GM21737 (cell line): ENCODE data around the gene MADD.

Source experiments
- ATAC-seq: cut with Tn5 transposase; IDR thresholded peaks from one replicate; pipeline ENCODE4 v1.9.1; 2021; ENCODE audit warnings: mild to moderate bottlenecking, moderate library complexity; ENCODE audit not compliant: unreplicated experiment

Gene MADD

DNA sequence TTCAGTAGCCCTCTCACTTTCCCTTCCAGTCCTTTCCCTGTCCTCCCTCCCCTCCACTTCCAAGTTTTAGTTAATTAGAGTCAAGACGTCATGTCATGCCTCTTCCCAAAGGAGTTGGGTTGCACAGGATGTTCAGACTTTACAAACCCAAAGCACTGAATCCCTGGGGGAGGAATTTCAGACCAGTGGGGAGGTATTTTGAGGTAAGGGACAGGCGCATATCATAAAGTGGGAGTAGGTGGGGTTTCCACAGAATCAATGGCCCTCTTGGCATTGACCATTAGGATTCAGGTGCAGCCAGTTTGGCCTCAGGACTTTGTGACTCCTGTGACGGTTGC, 20.6 kb upstream of the MADD start:
- ATAC-seq, result no peak

DNA sequence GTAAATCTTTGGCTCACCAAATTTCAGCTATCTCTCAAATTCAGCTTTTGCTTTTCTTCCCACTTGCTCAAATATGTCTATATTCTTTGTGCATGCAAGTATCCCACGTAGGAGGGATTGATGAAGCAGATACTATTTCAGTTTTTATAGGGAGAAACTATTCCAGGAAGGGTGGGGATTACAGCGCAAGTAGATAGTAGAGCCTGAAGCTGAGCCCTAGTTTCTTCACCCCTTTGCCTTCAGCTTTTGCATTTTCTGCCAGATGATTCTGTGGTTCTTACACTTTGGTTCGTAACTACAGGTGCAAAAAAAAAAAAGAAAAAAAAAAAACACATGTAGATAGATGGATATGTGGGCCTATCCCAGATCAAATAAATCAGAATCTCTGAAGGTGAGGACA, 18.2 kb upstream of the MADD start:
- no peak for ATAC-seq

DNA sequence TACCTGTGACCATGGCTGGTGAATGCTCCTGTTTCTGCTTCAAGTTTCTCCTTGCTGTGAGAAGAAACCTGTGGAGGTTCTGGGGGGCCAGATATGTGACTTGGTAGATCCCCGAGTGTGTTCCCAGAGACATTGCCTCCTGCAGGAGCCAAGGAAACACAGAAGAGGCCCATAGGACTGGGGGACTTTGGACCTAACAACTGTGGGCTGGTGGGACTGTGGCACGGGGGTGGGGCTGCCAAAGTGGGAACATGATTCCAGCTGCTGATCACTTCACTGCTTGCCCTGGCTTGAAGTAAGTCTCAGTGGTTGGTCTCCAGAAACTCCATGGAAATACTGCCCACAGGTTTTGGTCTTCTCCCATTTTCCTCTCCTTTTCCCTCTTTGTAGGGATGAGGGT, 16.3 kb upstream of the MADD start:
- ATAC-seq, result no peak

DNA sequence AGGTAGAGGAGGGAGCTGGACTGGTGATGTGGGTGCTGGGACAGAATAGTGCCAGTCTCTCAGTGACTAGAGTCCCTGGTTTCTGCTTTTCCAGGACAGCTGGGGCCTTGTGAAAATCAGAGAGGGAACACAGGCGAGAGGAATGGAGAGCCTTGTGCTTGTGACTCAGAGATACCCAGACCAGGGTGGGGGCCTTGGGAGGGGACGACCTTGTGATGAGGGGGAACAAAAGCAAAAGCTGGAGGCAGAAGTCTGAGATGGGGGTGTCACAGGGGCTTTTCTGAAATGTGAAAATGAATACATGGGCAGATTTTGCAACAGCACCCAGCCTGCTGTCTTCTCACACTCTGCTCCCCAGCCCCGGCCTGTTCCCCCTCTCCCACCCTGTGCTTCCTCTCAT, 15.5 kb upstream of the MADD start:
- no peak for ATAC-seq

DNA sequence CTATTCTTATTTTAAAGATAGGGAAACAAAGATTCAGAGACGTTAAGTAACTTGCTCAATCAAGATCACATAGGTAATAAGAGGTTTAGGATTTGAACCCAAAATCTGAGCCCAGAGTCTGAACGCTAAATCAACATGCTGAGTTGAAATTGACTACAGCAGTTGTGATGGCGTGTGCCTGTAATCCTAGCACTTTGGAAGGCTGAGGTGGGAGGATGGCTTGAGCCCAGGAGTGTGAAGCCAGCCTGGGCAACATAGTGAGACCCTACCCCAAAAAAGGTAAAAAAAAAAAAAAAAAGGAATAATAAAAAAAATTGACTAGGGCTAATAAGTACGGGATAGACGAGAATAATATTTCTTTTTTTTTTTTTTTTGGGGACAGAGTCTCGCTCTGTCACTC, 13.6 kb upstream of the MADD start:
- no peak for ATAC-seq

DNA sequence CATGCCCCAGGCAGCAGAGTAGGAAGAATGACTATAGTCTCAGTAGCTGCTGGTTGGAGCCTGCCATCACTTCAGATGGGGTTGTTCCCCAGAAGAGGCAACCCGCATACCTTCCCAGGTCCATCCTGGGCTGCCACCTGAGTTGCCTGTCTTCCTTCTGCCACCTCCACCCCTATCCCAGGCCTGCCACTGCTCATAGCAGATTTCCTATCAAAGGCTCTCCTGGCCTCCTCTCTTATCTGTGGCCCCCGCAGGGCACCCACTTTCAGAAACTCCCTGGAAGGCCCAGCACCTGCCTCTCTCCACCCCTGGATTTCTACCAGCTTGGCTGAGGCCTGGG, 12.8 kb upstream of the MADD start:
- ATAC-seq, result no peak

DNA sequence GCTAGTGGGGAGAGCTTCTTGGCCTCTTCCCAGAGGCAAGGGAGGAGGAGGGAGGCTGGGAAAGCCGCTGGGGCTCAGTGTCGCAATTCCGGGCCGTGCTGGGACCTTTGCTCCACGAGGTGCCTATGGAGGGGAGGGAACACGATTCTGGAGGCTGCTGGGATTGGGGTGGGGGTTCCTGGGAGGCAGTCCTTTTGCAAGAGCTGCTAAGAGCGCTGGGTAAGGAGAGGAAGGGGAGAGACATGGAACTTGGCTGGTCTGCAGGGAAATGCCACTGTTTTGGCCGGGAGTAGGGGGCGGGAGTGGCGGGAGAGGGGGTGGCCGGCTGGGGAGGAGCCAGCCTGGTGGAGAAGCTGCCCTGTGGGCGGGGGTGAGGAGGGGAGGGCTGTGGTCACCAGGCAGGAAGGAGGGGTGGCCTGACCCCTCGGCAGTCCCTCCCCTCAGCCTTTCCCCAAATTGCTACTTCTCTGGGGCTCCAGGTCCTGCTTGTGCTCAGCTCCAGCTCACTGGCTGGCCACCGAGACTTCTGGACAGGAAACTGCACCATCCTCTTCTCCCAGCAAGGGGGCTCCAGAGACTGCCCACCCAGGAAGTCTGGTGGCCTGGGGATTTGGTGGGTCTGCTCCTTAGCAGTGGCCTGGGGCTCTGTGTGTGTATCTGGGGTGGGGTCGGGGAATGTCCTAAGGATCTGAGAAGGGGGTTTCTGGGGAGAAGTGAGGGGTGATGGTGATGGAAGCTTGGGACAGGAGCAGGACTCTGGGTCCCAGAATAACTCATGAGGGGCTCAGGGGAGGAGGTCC, 12.2 kb upstream of the MADD start, which contains the start of gene NR1H3:
TSS of gene NR1H3 (plus strand) at position 480 of the 800 bp plus-strand sequence. CDS start 1,221 bp downstream, outside the sequence.
- ATAC-seq, result no peak

DNA sequence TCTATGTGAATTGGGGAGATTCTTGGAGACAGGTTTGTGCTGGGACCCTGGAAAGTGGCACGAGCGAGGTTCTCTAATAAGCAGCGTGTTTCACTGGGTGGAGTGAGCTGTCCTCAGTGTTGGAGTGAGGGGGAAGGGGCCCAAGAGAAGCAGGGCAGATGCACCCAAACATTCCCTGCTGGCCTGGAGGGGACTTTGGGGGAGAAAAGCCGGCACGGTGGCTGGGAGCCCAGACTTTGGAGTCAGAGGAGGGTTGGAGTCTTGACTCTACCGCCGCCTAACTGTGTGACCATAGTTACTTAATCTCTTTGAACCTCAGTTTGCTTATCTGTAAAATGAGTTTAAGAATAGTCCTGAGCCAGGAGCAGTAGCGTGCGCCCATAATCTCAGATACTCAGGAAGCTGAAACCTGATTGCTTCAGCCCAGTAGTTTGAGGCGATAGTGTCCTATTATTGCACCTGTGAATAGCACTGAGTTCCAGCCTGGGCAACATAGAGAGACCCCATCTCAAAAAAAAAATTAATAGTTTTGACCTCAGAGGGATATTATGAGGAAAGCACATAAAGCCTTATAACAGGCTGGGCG, 11.5 kb upstream of the MADD start:
- ATAC-seq, result no peak

DNA sequence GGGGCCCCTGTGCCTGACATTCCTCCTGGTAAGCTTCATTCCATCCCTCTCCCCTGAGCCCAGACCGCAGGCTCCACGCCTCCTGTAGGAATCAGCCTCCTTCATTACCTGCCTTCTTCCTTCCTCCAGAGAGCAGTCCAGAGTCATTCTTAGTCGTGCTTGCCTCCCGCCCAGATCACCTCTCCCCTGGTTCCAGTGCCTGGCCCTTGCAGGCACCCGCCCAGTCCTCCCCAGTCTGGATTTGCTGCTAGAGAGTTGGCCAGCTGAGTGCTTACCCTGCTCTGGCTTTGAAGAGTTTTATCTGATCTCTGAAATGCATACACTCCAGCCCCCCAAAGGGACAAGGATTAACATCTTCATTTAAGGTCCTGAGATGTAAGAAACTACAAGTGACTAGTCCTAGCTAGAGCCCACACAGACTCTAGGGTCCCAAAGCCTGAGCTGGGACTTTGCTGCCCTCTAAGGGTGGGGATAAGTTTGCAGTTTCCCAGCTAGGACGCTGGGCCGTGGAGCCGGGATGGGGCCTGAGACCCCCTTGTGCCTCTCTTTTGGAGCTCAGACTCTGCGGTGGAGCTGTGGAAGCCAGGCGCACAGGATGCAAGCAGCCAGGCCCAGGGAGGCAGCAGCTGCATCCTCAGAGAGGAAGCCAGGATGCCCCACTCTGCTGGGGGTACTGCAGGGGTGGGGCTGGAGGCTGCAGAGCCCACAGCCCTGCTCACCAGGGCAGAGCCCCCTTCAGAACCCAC, 10.5 kb upstream of the MADD start:
- no peak for ATAC-seq

DNA sequence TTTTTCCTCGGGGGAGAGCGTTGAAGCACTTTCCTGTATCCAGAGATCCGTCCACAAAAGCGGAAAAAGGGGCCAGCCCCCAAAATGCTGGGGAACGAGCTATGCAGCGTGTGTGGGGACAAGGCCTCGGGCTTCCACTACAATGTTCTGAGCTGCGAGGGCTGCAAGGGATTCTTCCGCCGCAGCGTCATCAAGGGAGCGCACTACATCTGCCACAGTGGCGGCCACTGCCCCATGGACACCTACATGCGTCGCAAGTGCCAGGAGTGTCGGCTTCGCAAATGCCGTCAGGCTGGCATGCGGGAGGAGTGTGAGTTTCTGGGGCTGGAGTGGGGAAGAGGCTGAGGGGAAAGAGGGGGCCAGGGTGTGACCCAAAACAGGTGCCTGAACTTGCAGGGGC, 9.6 kb upstream of the MADD start:
- ATAC-seq, result no peak

DNA sequence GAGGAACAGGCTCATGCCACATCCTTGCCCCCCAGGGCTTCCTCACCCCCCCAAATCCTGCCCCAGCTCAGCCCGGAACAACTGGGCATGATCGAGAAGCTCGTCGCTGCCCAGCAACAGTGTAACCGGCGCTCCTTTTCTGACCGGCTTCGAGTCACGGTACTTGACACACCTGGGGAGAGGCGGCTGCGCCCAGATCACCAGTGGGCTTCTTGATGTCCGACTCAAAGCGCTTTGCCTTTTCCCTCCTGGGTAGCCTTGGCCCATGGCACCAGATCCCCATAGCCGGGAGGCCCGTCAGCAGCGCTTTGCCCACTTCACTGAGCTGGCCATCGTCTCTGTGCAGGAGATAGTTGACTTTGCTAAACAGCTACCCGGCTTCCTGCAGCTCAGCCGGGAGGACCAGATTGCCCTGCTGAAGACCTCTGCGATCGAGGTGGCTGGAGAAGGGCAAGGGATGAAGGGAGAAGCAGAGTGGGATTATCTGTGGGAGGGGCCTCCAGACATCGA, 8.6 kb upstream of the MADD start:
- no peak for ATAC-seq

DNA sequence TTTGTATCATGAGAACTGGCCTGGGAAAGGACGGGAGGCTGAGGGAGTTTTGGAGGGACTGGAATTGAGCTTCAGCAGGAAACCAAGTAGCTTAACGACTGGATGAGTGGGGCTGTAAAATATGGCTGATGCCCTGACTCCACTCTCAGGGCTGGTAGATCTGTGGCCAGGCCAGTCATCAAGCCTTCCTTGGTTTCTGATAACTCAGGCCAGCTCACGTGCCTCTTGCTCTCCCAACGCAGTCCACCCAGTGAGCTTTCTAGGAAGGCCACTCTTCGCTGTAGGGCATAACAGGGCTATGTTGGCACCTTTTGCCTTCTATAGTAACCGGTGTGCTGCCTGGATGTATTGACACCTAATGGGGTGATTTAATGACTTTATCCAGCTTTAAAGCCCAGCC, 5.8 kb upstream of the MADD start:
- no peak for ATAC-seq

DNA sequence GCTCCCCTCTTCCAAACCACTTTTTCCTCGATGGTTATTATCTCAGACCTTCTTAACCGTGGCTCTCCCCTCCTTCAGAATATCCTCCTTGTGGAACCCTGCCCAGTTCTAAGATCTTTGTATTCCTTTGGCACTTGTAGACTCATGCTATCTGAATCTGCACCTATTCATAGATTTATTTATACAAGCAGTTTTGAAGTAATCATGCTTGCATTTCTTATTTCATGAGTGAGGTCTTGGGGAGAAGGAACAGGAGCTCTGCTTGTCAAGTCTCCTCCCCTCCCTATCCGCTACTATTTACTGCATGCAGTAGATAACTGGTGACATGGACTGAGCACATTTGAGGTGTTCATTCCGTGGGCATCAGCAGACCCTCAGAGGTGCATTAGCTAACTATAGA, 5.4 kb upstream of the MADD start:
- ATAC-seq, result no peak

DNA sequence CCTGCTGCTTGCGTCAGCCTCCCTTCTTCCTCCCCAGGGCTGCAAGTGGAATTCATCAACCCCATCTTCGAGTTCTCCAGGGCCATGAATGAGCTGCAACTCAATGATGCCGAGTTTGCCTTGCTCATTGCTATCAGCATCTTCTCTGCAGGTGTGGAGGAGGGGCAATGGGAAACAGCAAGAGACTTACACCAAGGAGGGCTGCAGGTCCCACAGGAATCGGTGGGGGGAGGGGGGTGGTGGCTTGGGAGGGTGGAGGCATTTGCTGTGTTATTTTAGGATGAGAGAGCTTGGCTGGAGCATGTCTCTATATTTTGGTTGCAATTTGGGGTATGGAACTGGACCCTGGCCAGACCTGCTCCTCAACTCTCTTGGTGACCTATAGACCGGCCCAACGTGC, 2.1 kb upstream of the MADD start:
- ATAC-seq, result no peak

DNA sequence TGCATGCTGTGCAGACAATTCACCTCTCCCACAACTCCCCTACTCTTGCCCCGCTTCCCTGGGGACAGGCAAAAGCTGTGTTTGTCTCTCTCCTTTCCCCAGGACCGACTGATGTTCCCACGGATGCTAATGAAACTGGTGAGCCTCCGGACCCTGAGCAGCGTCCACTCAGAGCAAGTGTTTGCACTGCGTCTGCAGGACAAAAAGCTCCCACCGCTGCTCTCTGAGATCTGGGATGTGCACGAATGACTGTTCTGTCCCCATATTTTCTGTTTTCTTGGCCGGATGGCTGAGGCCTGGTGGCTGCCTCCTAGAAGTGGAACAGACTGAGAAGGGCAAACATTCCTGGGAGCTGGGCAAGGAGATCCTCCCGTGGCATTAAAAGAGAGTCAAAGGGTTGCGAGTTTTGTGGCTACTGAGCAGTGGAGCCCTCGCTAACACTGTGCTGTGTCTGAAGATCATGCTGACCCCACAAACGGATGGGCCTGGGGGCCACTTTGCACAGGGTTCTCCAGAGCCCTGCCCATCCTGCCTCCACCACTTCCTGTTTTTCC, 1.4 kb upstream of the MADD start:
- ATAC-seq, result no peak

DNA sequence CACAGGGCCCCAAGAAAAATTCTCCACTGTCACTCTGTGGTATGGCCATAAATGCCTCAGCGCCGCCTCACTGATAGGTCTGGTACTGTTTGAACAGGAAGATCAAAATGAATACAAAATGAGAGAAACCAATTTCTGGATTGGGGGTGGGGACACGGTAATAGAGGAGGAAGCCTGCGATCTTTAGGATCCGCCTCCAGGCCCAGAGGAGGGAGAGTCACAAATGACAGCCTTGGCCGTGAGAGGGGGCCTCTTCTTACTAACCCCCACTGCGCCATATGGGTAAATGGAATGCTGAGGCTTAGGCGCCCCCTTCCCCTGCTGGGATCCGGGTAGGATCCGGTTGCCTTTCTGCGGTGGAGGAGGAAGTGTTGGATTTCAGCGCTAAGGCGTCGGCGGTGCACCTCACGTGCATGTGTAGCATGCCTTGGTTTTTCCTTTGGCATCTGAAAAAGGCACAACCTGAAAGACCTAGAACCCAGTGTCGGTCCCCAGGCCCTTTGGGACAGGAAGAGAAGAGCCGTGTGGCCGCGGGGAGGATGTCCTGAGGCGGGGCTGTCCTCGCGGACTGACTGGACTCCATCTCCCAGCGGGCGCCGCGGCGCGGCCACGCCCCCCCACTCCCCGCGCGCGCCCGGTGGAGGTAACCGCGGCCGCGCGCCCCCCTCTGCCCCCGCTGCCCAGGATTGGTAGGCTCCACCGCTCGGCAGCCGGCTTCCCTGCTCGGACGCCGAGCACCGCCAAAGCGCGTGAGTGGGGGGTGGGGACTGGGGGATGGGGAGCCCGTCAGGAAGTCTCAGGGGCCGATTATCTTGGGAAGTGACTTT, 718 bp upstream of the MADD start:
- peak; percentile 47 for ATAC-seq

DNA sequence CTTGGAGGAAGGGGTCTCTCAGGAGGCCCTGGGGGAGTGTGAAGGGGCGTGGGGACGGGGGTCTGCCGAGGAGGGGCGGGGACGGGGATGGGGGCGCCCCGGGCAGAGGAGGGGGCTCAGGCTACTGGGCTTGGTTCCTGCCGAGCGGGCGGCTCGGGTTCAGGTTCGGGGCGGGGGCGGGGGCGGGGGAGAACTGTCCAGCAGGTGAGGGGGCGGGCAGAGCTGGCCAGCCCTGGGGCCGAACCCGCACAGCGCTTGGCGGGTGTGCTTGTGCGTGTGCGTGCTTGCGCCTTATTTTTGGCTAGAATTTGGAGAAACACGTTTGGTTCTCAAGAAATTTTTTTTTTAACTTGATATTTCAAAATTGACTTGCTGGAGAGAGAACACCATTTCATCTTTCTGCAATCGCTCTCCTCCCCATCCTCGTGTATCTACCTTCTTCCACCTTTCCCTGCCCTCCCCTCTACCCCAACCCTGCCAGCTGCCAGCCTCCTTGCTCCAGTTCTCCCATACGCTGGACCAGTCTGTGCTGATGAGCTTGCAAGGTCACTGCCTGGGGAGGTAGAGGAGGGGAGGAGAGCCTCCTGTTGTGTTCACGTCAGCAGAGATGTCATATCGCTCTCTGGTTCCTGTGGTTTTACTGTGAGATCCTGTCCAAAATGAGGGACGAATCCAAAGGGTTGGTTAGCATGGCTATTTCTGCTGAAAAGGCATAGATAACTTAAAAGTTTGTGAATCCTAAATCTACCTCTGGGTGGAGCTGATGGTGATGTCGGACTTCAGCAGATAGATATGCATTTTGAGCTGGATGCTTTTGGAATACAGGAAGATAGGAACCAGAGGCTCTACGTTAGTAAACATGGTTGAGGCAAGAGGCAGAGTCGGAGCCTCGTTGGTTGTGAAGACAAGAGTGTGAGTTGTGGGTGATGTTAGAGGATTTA, 668 bp downstream of the MADD start:
- no peak for ATAC-seq

DNA sequence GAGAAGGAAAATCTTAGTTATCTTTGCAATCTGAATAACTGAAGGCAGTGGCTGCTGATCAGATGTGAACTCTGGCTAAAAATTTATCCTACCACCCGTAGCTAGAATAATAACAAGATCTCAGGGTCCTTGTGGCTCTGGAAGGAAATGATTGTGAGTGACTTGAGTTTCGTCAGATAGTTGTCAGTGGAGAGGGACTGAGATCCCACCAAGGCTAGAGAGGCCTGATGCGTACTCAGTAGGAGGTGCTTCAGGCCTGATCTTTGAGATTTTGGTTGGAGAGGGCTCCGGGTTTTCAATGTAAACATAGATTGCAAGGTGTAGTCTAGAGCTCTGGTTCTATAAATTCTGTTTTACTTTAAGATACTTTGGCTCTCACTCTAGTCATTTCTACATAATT, 1.4 kb downstream of the MADD start:
- ATAC-seq, result no peak

DNA sequence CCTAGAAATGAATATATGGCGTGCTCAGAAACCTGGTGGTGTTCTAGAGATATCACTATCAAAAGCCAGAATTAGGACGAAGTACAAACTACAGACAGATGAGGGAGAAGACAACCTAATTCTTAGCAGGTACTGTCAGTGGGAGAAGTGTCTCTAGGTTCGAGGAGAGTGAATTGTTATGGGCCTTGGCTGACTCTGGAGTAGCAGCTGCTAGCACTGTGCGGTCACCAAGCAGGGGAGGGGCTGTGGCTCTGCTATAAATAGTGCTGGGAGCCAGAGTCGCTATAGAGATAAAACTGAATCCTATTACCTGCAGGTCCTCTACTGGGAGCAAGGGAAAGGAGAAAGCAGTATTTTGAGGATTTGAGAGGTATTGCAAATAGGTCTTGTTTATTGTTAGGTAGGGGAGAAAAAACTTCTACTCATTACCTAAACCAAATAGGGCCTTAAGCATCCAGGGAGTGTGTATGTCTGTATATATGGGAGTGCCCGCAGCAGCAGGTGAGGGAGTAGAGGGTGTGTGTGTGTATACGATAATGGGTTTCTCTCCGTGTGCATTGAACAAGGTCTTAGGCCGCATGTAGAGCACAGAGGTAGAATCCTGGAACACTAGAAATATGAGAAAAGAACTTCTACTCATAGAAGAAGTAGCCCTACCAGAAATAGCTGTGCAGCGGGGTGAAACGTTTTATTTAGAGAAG, 2.2 kb downstream of the MADD start:
- ATAC-seq, result no peak
